ENCODE results near the gene FDPS.
"Not testable (repeated sequence)": the region's sequence is repeated elsewhere in the genome, so short reads cannot be mapped to it uniquely, and the experiment has no call there.

Gene FDPS

GRCh38 chr1:155320252-155320651 lies 11.6 kb downstream of the FDPS start:
- no peak for DNase-seq

- DNase-seq: peak; percentile 63
Measured at GRCh38 chr1:155320661-155321617, 12.3 kb downstream of the FDPS start, which contains the start of gene RUSC1. RUSC1 (plus strand) TSS chr1:155320894; CDS start chr1:155321774, 880 bp downstream.

- no peak for DNase-seq
Measured at GRCh38 chr1:155321639-155322503, 13.2 kb downstream of the FDPS start.

DNA sequence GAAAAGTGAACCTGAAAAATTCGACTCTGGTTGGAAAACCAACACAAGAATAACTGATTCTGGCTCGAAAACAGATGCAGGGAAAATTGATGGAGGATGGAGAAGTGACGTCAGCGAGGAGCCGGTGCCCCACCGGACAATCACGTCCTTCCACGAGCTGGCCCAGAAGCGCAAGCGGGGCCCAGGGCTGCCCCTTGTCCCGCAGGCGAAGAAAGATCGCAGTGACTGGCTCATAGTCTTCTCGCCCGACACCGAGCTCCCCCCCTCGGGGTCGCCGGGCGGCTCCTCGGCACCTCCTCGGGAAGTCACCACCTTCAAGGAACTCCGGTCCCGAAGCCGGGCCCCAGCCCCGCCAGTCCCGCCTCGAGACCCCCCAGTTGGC lies 13.9 kb downstream of the FDPS start:
- peak; percentile 27 for DNase-seq

GRCh38 chr1:155322953-155323728 lies 14.5 kb downstream of the FDPS start:
- DNase-seq: peak; percentile 96

- peak; percentile 89 for DNase-seq
Measured at GRCh38 chr1:155323729-155324036, 15.0 kb downstream of the FDPS start.

DNA sequence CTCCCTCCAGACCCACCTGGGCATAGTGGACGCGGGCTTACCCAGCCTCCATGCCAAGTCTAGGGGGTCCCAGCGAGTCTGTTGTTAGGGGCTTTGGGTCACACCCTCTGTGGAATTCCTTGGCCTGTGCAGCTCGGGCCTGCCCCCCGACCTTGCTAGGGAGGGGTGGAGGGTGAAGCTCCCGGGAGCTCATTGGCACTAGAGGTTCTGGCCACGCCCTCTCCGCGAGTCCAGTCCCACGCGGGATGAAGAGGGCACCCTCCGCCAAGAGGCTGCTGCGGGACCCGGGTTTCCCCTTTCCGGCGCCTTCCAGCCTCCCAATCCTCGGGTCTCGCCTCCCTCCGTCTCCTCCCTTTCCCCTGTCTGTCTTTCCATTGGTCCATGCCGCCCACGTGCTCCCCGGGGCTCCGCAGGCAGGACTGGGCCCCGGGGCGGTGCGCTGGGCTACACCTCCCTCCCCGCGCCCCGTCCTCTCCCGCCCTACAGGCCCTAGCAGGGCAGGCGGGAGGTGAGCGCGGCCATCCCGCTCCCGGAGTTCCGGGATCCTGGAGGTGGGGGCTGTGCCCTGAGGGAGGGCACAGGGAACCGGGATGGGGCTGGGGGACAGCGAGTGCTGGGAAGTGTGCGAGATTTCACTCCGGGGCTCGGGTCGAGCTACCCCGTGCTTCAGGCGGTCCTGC lies 15.5 kb downstream of the FDPS start:
- peak; percentile 96 for DNase-seq

- DNase-seq: peak; percentile 47
Measured at GRCh38 chr1:155324717-155325602, 16.3 kb downstream of the FDPS start.

DNA sequence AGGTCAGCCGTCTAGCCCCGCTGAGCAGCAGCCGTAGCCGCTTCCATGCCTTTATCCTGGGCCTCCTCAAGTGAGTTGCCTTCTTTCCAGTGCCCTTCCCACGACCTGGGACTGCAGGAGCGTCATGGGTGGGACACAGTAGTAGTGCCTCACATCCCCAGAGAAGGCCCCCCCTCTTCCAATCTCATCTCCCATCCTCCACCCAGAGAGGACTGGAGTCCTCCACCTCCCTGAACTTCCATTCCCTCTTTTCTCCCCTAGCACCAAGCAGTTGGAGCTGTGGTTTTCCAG lies 16.9 kb downstream of the FDPS start:
- no peak for DNase-seq

DNA sequence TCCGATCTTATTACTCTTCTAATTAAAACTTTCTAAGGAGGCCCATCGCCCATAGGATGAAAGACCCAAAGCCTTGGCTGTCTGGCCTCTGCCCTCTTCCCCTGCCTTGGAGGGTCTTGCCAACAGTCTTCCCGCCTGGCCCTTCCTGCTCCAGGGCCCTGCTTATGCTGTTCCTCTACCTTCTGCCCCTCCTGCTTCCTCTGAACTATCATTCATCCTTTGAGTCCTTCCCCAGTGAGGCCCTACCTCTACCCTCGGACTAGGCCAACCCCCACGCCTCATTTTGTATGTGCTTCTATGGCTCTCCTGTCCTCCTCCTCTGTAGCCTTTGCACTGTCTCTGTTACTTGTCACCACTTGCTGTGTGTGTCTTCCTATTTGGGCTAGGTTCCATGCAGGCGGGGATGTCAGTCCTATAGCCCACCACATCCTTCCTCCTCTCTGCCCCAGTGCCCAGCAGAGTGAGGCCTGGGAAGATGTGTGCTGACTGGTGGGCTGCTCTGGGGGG lies 17.4 kb downstream of the FDPS start:
- DNase-seq: no peak

- DNase-seq: no peak
Measured at GRCh38 chr1:155326631-155327037, 18.0 kb downstream of the FDPS start.

DNA sequence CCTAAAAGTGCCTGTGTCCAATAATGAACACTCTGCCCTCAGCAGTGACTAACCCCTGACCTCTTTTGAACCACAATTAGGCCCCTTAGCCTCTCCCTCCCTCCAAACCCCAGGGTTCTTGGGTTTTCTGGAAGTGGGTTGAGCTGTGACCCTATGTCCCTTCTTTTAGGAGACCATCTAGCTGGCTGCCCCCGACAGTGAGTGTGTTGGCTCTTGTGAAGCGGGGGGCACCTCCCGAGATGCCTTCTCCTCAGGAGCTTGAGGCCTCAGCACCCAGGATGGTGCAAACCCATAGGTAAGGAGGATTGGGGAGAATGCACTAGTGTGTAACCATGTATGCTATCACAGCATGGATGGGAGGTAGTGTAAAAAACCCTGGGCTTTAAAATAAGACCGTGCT lies 19.3 kb downstream of the FDPS start:
- no peak for DNase-seq

DNA sequence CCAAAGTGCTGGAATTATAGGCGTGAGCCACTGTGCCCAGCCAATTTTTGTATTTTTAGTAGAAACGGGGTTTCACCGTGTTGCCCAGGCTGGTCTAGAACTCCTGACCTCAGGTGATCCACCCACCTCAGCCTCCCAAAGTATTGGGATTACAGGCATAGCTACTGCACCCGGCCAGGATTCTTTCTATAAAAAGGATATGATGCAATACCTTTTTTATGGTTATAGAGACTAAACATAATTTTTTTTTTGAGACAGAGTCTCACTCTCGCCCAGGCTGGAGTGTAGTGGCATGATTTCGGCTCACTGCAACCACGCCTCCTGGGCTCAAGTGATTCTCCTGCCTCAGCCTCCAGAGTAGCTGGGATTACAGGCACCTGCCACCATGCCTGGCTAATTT lies 20.2 kb downstream of the FDPS start:
- DNase-seq: not testable (repeated sequence)

GRCh38 chr1:155329980-155330598 lies 21.4 kb downstream of the FDPS start:
- no peak for DNase-seq

DNA sequence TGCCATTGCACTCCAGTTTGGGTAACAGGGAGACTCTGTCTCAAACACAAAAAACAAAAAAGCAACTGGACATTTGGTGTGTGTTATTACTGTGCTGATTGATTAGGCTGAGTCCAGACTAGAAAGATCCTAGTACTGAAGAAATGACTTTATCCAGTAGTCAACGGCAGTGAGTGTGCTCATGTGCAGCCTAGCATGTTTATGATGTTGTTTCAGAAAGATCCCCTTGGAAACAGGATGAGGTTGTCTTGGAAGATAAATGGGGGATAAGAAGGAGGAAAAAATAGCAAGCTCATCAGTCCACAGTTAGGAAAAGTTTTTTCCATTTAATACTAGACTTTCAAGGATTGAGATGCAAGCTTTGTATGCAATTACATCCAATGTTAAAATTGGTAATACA lies 26.3 kb downstream of the FDPS start:
- no peak for DNase-seq

DNA sequence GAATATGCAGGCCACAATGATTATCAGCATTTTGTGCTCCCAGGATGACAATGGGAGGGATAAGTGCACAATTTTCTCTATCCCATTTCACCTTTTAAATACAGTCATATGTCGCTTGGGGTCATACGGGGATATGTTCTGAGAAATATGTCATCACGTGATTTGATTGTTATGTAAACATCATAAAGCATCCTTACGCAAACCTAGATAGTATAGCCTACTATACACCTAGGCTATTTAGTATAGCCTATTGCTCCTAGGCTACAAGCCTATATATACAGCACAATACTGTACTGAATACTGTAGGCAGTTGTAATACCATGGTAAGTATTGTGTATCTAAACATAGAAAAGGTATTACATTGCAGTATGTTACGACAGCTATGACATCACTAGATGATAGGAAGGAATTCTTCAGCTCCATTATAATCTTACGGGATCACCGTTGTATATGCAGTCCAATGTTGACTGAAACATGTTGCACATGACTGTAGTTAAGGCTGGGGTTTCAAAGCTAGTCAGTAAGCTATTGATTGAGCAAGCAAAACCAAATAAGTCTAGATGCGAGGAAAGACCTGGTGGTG lies 30.9 kb downstream of the FDPS start:
- DNase-seq: no peak

- no peak for DNase-seq
Measured at GRCh38 chr1:155342842-155343241, 34.2 kb downstream of the FDPS start.

DNA sequence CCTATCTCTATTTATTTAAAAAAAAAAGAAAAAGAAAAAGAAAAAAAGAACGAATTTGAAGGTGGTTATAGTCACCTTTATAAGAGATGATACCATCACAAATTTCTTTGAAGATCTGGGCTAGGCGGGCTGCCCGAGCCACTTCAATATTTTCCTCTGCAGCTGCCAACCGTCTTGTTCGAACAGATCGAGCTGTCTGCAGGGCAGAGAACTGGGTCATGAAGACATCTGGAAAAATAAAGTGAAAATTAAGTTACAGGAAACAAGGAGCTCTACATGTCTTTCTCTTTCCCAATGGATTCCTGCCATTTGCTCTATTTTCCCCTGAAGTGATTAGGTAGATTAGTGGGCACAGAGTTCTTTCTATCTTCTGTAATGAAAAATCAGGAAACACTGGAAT lies 44.0 kb downstream of the FDPS start:
- no peak for DNase-seq

DNA sequence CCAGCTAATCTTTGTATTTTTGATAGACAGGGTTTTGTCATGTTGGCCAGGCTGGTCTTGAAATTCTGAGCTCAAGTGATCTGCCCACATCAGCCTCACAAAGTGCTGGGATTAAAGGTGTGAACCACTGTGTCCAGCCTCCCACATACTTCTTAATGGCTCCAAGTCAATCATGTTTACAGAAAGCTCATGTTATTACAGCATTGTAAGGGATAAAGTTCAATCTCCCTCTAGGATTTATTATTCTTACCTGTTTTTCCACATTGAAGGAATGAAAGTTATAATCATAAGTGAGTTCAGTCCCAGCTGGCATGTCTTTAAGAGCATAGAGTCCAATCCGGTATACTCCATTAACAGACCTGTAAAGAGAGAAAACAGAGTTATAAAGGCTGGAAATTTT lies 51.4 kb downstream of the FDPS start:
- no peak for DNase-seq

Measured in fibroblast of skin of scalp (primary cell).